ENCODE results near the gene IRF6.

IRF6 gene

DNA sequence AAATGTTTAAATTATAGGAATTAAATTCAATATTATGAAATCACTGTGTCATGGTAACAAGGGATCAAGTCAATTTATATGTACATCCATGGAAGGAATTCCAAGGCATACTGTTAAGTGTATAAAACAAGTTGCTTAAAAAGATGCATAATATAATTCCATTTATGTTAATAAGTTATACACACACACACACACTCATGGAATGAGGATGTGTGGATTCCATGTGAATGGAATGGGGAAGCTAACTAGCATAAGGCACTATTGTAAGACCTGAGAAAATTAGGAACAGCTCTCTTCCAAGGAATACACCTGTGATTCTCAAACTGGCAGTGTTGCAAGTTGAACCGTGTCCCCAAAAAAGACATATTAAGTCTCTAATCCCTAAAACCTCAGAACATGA, 67.7 kb downstream of the IRF6 start:
- Histone ChIP-seq H3K4me2 (ENCODE audit: low read length) (no peak overlapping the region), H3K79me2 (ENCODE audit: insufficient read depth, low read length) (no peaks in the 10 kb centered on the region), H3K4me3 (ENCODE audit: low read depth, low read length, poor library complexity, severe bottlenecking) (no peak overlapping the region), H3K36me3 (ENCODE audit: insufficient read depth, low read length) (no peaks in the 10 kb centered on the region), H3K9me3 (ENCODE audit: low read length) (no peaks in the 10 kb centered on the region), H3K4me1 (ENCODE audit: insufficient read depth, low read length, severe bottlenecking) (no peaks in the 10 kb centered on the region), H3F3A (ENCODE audit: insufficient read depth, low read length) (no peaks in the 10 kb centered on the region), H4K20me1 (ENCODE audit: insufficient read depth, low read length) (no peaks in the 10 kb centered on the region), H3K9ac (ENCODE audit: low read length) (no peak overlapping the region), H3K27ac (ENCODE audit: low read depth, low read length, poor library complexity, severe bottlenecking) (no peak overlapping the region), H2AFZ (ENCODE audit: low read length) (no peak overlapping the region), H3K9me2 (ENCODE audit: low read depth, low read length) (no peaks in the 10 kb centered on the region), H3K27me3 (ENCODE audit: insufficient read depth, low read length) (no peaks in the 10 kb centered on the region)
- no peak for TF ChIP-seq EZH2 (IDR thresholded peaks at IDR 0.05; ENCODE audit: borderline replicate concordance, low read length)
- TF ChIP-seq, protein P1, sequence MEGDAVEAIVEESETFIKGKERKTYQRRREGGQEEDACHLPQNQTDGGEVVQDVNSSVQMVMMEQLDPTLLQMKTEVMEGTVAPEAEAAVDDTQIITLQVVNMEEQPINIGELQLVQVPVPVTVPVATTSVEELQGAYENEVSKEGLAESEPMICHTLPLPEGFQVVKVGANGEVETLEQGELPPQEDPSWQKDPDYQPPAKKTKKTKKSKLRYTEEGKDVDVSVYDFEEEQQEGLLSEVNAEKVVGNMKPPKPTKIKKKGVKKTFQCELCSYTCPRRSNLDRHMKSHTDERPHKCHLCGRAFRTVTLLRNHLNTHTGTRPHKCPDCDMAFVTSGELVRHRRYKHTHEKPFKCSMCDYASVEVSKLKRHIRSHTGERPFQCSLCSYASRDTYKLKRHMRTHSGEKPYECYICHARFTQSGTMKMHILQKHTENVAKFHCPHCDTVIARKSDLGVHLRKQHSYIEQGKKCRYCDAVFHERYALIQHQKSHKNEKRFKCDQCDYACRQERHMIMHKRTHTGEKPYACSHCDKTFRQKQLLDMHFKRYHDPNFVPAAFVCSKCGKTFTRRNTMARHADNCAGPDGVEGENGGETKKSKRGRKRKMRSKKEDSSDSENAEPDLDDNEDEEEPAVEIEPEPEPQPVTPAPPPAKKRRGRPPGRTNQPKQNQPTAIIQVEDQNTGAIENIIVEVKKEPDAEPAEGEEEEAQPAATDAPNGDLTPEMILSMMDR (IDR thresholded peaks at IDR 0.05; ENCODE audit: low read length): no peak

DNA sequence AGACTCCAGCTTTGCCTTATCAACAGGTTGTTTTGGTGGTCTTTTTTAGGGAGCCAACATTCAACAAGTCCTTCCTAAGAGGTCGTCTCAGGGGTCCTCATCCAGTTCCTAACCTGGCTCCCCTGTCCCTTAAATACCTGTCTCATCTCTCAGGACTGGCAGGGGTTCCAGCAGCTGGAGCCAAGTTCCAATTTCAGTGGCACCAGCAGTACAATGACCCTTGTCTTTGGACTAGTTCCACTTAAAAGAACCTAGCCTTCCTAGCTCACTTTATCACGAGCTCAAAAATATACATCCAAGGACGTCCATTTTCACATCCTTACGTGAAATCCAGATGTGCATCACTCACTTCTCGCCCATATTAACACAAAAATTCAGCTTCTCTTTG, 68.8 kb downstream of the IRF6 start:
- no peak overlapping the region for H3K9ac ChIP-seq (ENCODE audit: low read length)
- no peaks in the 10 kb centered on the region for H3K27me3 ChIP-seq (ENCODE audit: insufficient read depth, low read length)
- TF ChIP-seq EZH2 (IDR thresholded peaks at IDR 0.05; ENCODE audit: borderline replicate concordance, low read length): no peak
- TF ChIP-seq, protein P1 (IDR thresholded peaks at IDR 0.05; ENCODE audit: low read length): no peak
- no peaks in the 10 kb centered on the region for H3K9me2 ChIP-seq (ENCODE audit: low read depth, low read length)
- no peaks in the 10 kb centered on the region for H3K4me1 ChIP-seq (ENCODE audit: insufficient read depth, low read length, severe bottlenecking)
- no peaks in the 10 kb centered on the region for H4K20me1 ChIP-seq (ENCODE audit: insufficient read depth, low read length)
- H2AFZ ChIP-seq (ENCODE audit: low read length): no peak overlapping the region
- no peaks in the 10 kb centered on the region for H3F3A ChIP-seq (ENCODE audit: insufficient read depth, low read length)
- no peak overlapping the region for H3K4me2 ChIP-seq (ENCODE audit: low read length)
- no peaks in the 10 kb centered on the region for H3K9me3 ChIP-seq (ENCODE audit: low read length)
- H3K4me3 ChIP-seq (ENCODE audit: low read depth, low read length, poor library complexity, severe bottlenecking): no peak overlapping the region
- H3K79me2 ChIP-seq (ENCODE audit: insufficient read depth, low read length): no peaks in the 10 kb centered on the region
- no peak overlapping the region for H3K27ac ChIP-seq (ENCODE audit: low read depth, low read length, poor library complexity, severe bottlenecking)
- H3K36me3 ChIP-seq (ENCODE audit: insufficient read depth, low read length): no peaks in the 10 kb centered on the region

DNA sequence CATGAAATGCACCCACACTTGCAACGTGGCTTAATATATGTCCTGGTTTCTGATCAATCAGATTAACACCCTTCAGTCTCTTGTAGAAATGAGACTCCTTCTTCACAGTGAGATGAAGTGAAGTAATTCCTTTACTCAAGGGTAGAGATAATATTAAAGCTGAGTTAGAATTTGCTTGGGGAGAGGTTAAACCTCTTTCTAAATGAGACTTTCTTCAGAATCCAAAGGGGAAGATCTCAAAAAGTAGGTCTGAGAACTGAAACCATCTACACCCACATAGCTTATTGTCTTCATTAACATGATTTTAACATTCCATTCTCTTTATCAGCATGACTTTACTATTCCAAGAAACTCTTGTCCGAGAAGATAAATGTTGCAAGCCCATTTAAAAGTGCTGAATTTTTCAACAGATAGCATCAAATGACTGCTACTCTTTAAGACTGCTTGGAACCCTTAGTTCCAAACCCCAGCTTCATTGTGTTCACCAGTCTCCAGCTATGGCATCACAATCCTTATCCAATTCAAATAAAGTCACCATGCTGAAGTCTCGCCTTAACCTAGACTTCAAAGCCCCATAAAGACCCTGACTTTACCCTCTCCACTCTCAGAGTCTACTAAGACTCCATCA, 69.3 kb downstream of the IRF6 start:
- Histone ChIP-seq H3K4me2 (ENCODE audit: low read length) (no peak overlapping the region), H3K27ac (ENCODE audit: low read depth, low read length, poor library complexity, severe bottlenecking) (no peak overlapping the region), H3F3A (ENCODE audit: insufficient read depth, low read length) (no peaks in the 10 kb centered on the region), H3K9ac (ENCODE audit: low read length) (no peak overlapping the region), H3K9me3 (ENCODE audit: low read length) (no peaks in the 10 kb centered on the region), H3K4me1 (ENCODE audit: insufficient read depth, low read length, severe bottlenecking) (no peaks in the 10 kb centered on the region), H3K9me2 (ENCODE audit: low read depth, low read length) (no peaks in the 10 kb centered on the region), H3K4me3 (ENCODE audit: low read depth, low read length, poor library complexity, severe bottlenecking) (no peak overlapping the region), H3K79me2 (ENCODE audit: insufficient read depth, low read length) (no peaks in the 10 kb centered on the region), H2AFZ (ENCODE audit: low read length) (no peak overlapping the region), H3K27me3 (ENCODE audit: insufficient read depth, low read length) (no peaks in the 10 kb centered on the region), H3K36me3 (ENCODE audit: insufficient read depth, low read length) (no peaks in the 10 kb centered on the region), H4K20me1 (ENCODE audit: insufficient read depth, low read length) (no peaks in the 10 kb centered on the region)
- TF ChIP-seq EZH2 (IDR thresholded peaks at IDR 0.05; ENCODE audit: borderline replicate concordance, low read length): no peak
- TF ChIP-seq, protein P1 (IDR thresholded peaks at IDR 0.05; ENCODE audit: low read length): no peak

Data from OCI-LY1 (cell line).